MG63 (cell line): ENCODE measurements around the gene CBFB. TPM values are rescaled to one million over a fixed set of nuclear protein-coding genes. Genes with fewer than 3 reads are reported as not detected.

Experiments used
- DNase-seq: peaks from one replicate; pipeline ENCODE4 v3.0.0-alpha.2; 2020
- H3K27me3 ChIP-seq: fragments of 250-450 bp; sonication (Bioruptor Pico); 2 replicates; pipeline ENCODE4 v1.5.1; 2020; ENCODE audit warnings: mild to moderate bottlenecking, moderate library complexity
- H3K36me3 ChIP-seq: fragments of 250-450 bp; sonication (Bioruptor Pico); 2 replicates; pipeline ENCODE4 v1.5.1; 2020; ENCODE audit warnings: mild to moderate bottlenecking, moderate library complexity
- H3K4me3 ChIP-seq: fragments of 250-450 bp; sonication (Bioruptor Pico); 2 replicates; pipeline ENCODE4 v1.5.1; 2020; ENCODE audit warnings: mild to moderate bottlenecking, moderate library complexity
- H3K9me3 ChIP-seq: fragments of 250-450 bp; sonication (Bioruptor Pico); 2 replicates; pipeline ENCODE4 v1.5.1; 2020; ENCODE audit warnings: mild to moderate bottlenecking, moderate library complexity
- total RNA-seq: library from RNA; depleted of rRNA; stranded (reverse); fragments of >200 nt; shearing (Covaris generic); gene quantifications from 2 replicates; pipeline ENCODE4 v1.2.3, GENCODE V29; 2014; ENCODE audit warnings: low replicate concordance

The CBFB gene
- total RNA-seq, 1 experiment from 2014 or later, result 15.8 TPM

GRCh38 chr16:67013823-67014633 is 14.9 kb upstream of the CBFB start:
- no peaks in the 10 kb centered on the region for H3K36me3 ChIP-seq
- no peaks in the 10 kb centered on the region for H3K9me3 ChIP-seq
- no peaks in the 10 kb centered on the region for H3K27me3 ChIP-seq
- peak; percentile 63 for DNase-seq
- H3K4me3 ChIP-seq, result no peak overlapping the region; the same call in 1 of the 2 replicates

- Histone ChIP-seq H3K4me3 (no peak overlapping the region), H3K9me3 (no peaks in the 10 kb centered on the region), H3K36me3 (no peaks in the 10 kb centered on the region), H3K27me3 (no peaks in the 10 kb centered on the region)
- DNase-seq, result no peak
Measured at GRCh38 chr16:67014634-67015312, 14.2 kb upstream of the CBFB start.

GRCh38 chr16:67015313-67015731 is 13.6 kb upstream of the CBFB start:
- Histone ChIP-seq H3K9me3 (no peaks in the 10 kb centered on the region), H3K36me3 (no peaks in the 10 kb centered on the region), H3K27me3 (no peaks in the 10 kb centered on the region), H3K4me3 (no peak overlapping the region)
- no peak for DNase-seq

GRCh38 chr16:67016143-67016542 is 12.8 kb upstream of the CBFB start:
- no peak for DNase-seq

GRCh38 chr16:67016681-67017420 is 12.1 kb upstream of the CBFB start:
- no peak overlapping the region for H3K4me3 ChIP-seq
- no peak for DNase-seq
- H3K36me3 ChIP-seq, result no peaks in the 10 kb centered on the region
- no peaks in the 10 kb centered on the region for H3K9me3 ChIP-seq
- H3K27me3 ChIP-seq, result no peaks in the 10 kb centered on the region

More at GRCh38 chr16:67016143-67016542, 12.8 kb upstream of the CBFB start:
- Histone ChIP-seq H3K27me3 (no peaks in the 10 kb centered on the region), H3K36me3 (no peaks in the 10 kb centered on the region), H3K4me3 (no peak overlapping the region), H3K9me3 (no peaks in the 10 kb centered on the region)

- Histone ChIP-seq H3K36me3 (no peaks in the 10 kb centered on the region), H3K4me3 (no peak overlapping the region)
- no peak for DNase-seq
Measured at GRCh38 chr16:67017421-67017750, 11.6 kb upstream of the CBFB start.

GRCh38 chr16:67017810-67018488 is 11.0 kb upstream of the CBFB start:
- no peaks in the 10 kb centered on the region for H3K36me3 ChIP-seq
- H3K4me3 ChIP-seq, result no peak overlapping the region
- DNase-seq, result peak; percentile 75
- H3K27me3 ChIP-seq, result no peaks in the 10 kb centered on the region
- H3K9me3 ChIP-seq, result no peaks in the 10 kb centered on the region

More at GRCh38 chr16:67017421-67017750, 11.6 kb upstream of the CBFB start:
- no peaks in the 10 kb centered on the region for H3K9me3 ChIP-seq
- H3K27me3 ChIP-seq, result no peaks in the 10 kb centered on the region

- DNase-seq, result no peak
- H3K36me3 ChIP-seq, result no peaks in the 10 kb centered on the region
- no peak overlapping the region for H3K4me3 ChIP-seq
- no peaks in the 10 kb centered on the region for H3K9me3 ChIP-seq
- H3K27me3 ChIP-seq, result no peaks in the 10 kb centered on the region
Measured at GRCh38 chr16:67019171-67019570, 9.8 kb upstream of the CBFB start.

GRCh38 chr16:67021321-67021720 is 7.6 kb upstream of the CBFB start:
- no peak for DNase-seq
- Histone ChIP-seq H3K27me3 (no peaks in the 10 kb centered on the region), H3K9me3 (no peaks in the 10 kb centered on the region)

GRCh38 chr16:67022531-67023214 is 6.3 kb upstream of the CBFB start:
- no peak overlapping the region for H3K4me3 ChIP-seq
- H3K9me3 ChIP-seq, result no peaks in the 10 kb centered on the region
- DNase-seq, result no peak
- H3K36me3 ChIP-seq, result no peaks in the 10 kb centered on the region
- H3K27me3 ChIP-seq, result no peaks in the 10 kb centered on the region

More at GRCh38 chr16:67021321-67021720, 7.6 kb upstream of the CBFB start:
- Histone ChIP-seq H3K36me3 (no peaks in the 10 kb centered on the region), H3K4me3 (no peak overlapping the region)

- no peaks in the 10 kb centered on the region for H3K27me3 ChIP-seq
- H3K4me3 ChIP-seq, result no peak overlapping the region
- DNase-seq, result no peak
- no peaks in the 10 kb centered on the region for H3K9me3 ChIP-seq
- H3K36me3 ChIP-seq, result no peaks in the 10 kb centered on the region
Measured at GRCh38 chr16:67023689-67024088, 5.3 kb upstream of the CBFB start.

- Histone ChIP-seq H3K27me3 (no peaks in the 10 kb centered on the region), H3K4me3 (no peak overlapping the region), H3K36me3 (no peaks in the 10 kb centered on the region), H3K9me3 (no peaks in the 10 kb centered on the region)
- no peak for DNase-seq
Measured at GRCh38 chr16:67024384-67025209, 4.4 kb upstream of the CBFB start.

- no peaks in the 10 kb centered on the region for H3K36me3 ChIP-seq
- H3K4me3 ChIP-seq, result no peak overlapping the region
- no peak for DNase-seq
- H3K9me3 ChIP-seq, result no peaks in the 10 kb centered on the region
- no peaks in the 10 kb centered on the region for H3K27me3 ChIP-seq
Measured at GRCh38 chr16:67025210-67025550, 3.8 kb upstream of the CBFB start.

GRCh38 chr16:67026570-67026969 is 2.4 kb upstream of the CBFB start:
- Histone ChIP-seq H3K9me3 (no peaks in the 10 kb centered on the region), H3K36me3 (peaks cover 7% of the 10 kb centered on the region), H3K27me3 (no peaks in the 10 kb centered on the region), H3K4me3 (no peak overlapping the region)
- no peak for DNase-seq

- Histone ChIP-seq H3K36me3 (peaks cover 11% of the 10 kb centered on the region), H3K9me3 (no peaks in the 10 kb centered on the region), H3K4me3 (no peak overlapping the region), H3K27me3 (no peaks in the 10 kb centered on the region)
- DNase-seq, result no peak
Measured at GRCh38 chr16:67027046-67027445, 1.9 kb upstream of the CBFB start.
